Activated naive CD8-positive, alpha-beta T cell treated with anti-CD3 and anti-CD28 coated beads, Interleukin-2, amount 50 U/mL, for 24 hours (primary cell): ENCODE data around the gene MAP3K19.
A peak's percentile ranks its signal among the peaks of the same experiment; 100 is the strongest.

Experiments used
- ATAC-seq: fragments of 150-1000 bp; cut with Tn5 transposase; one replicate; pipeline ENCODE4 v1.10.0; 2021
- DNase-seq: peaks from one replicate; pipeline ENCODE4 v3.0.0; 2021
- H3K27ac Mint-ChIP-seq: one replicate; pipeline ENCODE4 v1.8.0; 2021; ENCODE audit warnings: mild to moderate bottlenecking, mixed read lengths
- H3K27me3 Mint-ChIP-seq: one replicate; pipeline ENCODE4 v1.8.0; 2021; ENCODE audit warnings: mixed read lengths
- H3K36me3 Mint-ChIP-seq: one replicate; pipeline ENCODE4 v1.8.0; 2021; ENCODE audit warnings: low read depth, mixed read lengths
- H3K4me1 Mint-ChIP-seq: one replicate; pipeline ENCODE4 v1.8.0; 2021; ENCODE audit warnings: mixed read lengths
- H3K4me3 Mint-ChIP-seq: one replicate; pipeline ENCODE4 v1.8.0; 2021; ENCODE audit warnings: mild to moderate bottlenecking, moderate library complexity, mixed read lengths
- H3K9me3 Mint-ChIP-seq: one replicate; pipeline ENCODE4 v1.8.0; 2021; ENCODE audit warnings: mixed read lengths

MAP3K19 gene

GRCh38 chr2:135023886-135024485 lies 23.3 kb downstream of the MAP3K19 start:
- Mint-ChIP-seq H3K4me3 (no peak overlapping the region), H3K36me3 (no peaks in the 10 kb centered on the region), H3K27me3 (peaks cover 3% of the 10 kb centered on the region), H3K27ac (peak overlapping the region; percentile 33), H3K4me1 (peaks cover 22% of the 10 kb centered on the region), H3K9me3 (peaks cover 9% of the 10 kb centered on the region)
- peak; percentile 80 for ATAC-seq
- DNase-seq: no peak

- Mint-ChIP-seq H3K27me3 (no peaks in the 10 kb centered on the region), H3K27ac (peak overlapping the region; percentile 33), H3K36me3 (no peaks in the 10 kb centered on the region), H3K9me3 (peaks cover 9% of the 10 kb centered on the region), H3K4me1 (peaks cover 22% of the 10 kb centered on the region), H3K4me3 (no peak overlapping the region)
- ATAC-seq (peak; percentile 52), DNase-seq (no peak)
Observed at GRCh38 chr2:135022952-135023880, 24.0 kb downstream of the MAP3K19 start.

- Mint-ChIP-seq H3K36me3 (no peaks in the 10 kb centered on the region), H3K4me1 (peaks cover 22% of the 10 kb centered on the region), H3K4me3 (no peak overlapping the region), H3K9me3 (peaks cover 9% of the 10 kb centered on the region), H3K27ac (no peak overlapping the region), H3K27me3 (peaks cover 3% of the 10 kb centered on the region)
- ATAC-seq: no peak
- DNase-seq: no peak
Observed at GRCh38 chr2:135021618-135022017, 25.6 kb downstream of the MAP3K19 start.

- Mint-ChIP-seq H3K9me3 (no peaks in the 10 kb centered on the region), H3K4me3 (no peak overlapping the region), H3K36me3 (no peaks in the 10 kb centered on the region), H3K27ac (no peak overlapping the region), H3K27me3 (peaks cover 9% of the 10 kb centered on the region), H3K4me1 (no peaks in the 10 kb centered on the region)
- DNase-seq (no peak), ATAC-seq (no peak)
Observed at GRCh38 chr2:135011633-135012032, 35.6 kb downstream of the MAP3K19 start.

- Mint-ChIP-seq H3K4me1 (no peaks in the 10 kb centered on the region), H3K4me3 (no peak overlapping the region), H3K36me3 (no peaks in the 10 kb centered on the region), H3K27me3 (peaks cover 14% of the 10 kb centered on the region), H3K27ac (no peak overlapping the region), H3K9me3 (no peaks in the 10 kb centered on the region)
- no peak for ATAC-seq
- no peak for DNase-seq
Observed at GRCh38 chr2:135010200-135010942, 36.9 kb downstream of the MAP3K19 start.

GRCh38 chr2:135009339-135009738 lies 37.9 kb downstream of the MAP3K19 start:
- peaks cover 1% of the 10 kb centered on the region for H3K4me1 Mint-ChIP-seq
- DNase-seq (no peak), ATAC-seq (no peak)
- H3K9me3 Mint-ChIP-seq: no peaks in the 10 kb centered on the region
- H3K4me3 Mint-ChIP-seq: no peak overlapping the region
- H3K27me3 Mint-ChIP-seq: peaks cover 23% of the 10 kb centered on the region
- no peak overlapping the region for H3K27ac Mint-ChIP-seq
- H3K36me3 Mint-ChIP-seq: no peaks in the 10 kb centered on the region

GRCh38 chr2:135005753-135006152 lies 41.5 kb downstream of the MAP3K19 start:
- DNase-seq (no peak), ATAC-seq (no peak)
- H3K27ac Mint-ChIP-seq: no peak overlapping the region
- peaks cover 4% of the 10 kb centered on the region for H3K4me1 Mint-ChIP-seq
- H3K4me3 Mint-ChIP-seq: no peak overlapping the region
- no peaks in the 10 kb centered on the region for H3K36me3 Mint-ChIP-seq
- no peaks in the 10 kb centered on the region for H3K9me3 Mint-ChIP-seq
- H3K27me3 Mint-ChIP-seq: peaks cover 24% of the 10 kb centered on the region

GRCh38 chr2:135004005-135004746 lies 43.1 kb downstream of the MAP3K19 start:
- H3K27ac Mint-ChIP-seq: no peak overlapping the region
- no peaks in the 10 kb centered on the region for H3K36me3 Mint-ChIP-seq
- peaks cover 21% of the 10 kb centered on the region for H3K27me3 Mint-ChIP-seq
- H3K4me1 Mint-ChIP-seq: peaks cover 4% of the 10 kb centered on the region
- no peaks in the 10 kb centered on the region for H3K9me3 Mint-ChIP-seq
- ATAC-seq (peak; percentile 96), DNase-seq (peak; percentile 78)
- H3K4me3 Mint-ChIP-seq: no peak overlapping the region

GRCh38 chr2:135002836-135003235 lies 44.4 kb downstream of the MAP3K19 start:
- no peak for ATAC-seq
- H3K4me3 Mint-ChIP-seq: no peak overlapping the region

GRCh38 chr2:134999521-134999920 lies 47.7 kb downstream of the MAP3K19 start:
- Mint-ChIP-seq H3K4me3 (no peak overlapping the region), H3K9me3 (no peaks in the 10 kb centered on the region), H3K27ac (no peak overlapping the region), H3K27me3 (peaks cover 3% of the 10 kb centered on the region), H3K36me3 (no peaks in the 10 kb centered on the region), H3K4me1 (peaks cover 4% of the 10 kb centered on the region)
- DNase-seq (no peak), ATAC-seq (no peak)

More at GRCh38 chr2:135002836-135003235, 44.4 kb downstream of the MAP3K19 start:
- no peak overlapping the region for H3K27ac Mint-ChIP-seq
- peaks cover 4% of the 10 kb centered on the region for H3K4me1 Mint-ChIP-seq
- H3K27me3 Mint-ChIP-seq: peaks cover 19% of the 10 kb centered on the region
- H3K9me3 Mint-ChIP-seq: no peaks in the 10 kb centered on the region
- no peak for DNase-seq
- H3K36me3 Mint-ChIP-seq: no peaks in the 10 kb centered on the region

- H3K9me3 Mint-ChIP-seq: peaks cover 3% of the 10 kb centered on the region
- no peak overlapping the region for H3K27ac Mint-ChIP-seq
- no peaks in the 10 kb centered on the region for H3K36me3 Mint-ChIP-seq
- no peak for ATAC-seq
- H3K4me1 Mint-ChIP-seq: no peaks in the 10 kb centered on the region
- no peaks in the 10 kb centered on the region for H3K27me3 Mint-ChIP-seq
- DNase-seq: no peak
- no peak overlapping the region for H3K4me3 Mint-ChIP-seq
Observed at GRCh38 chr2:134988994-134989605, 58.1 kb downstream of the MAP3K19 start.

- H3K36me3 Mint-ChIP-seq: no peaks in the 10 kb centered on the region
- no peak overlapping the region for H3K27ac Mint-ChIP-seq
- H3K4me3 Mint-ChIP-seq: no peak overlapping the region
- H3K9me3 Mint-ChIP-seq: peaks cover 5% of the 10 kb centered on the region
- H3K27me3 Mint-ChIP-seq: no peaks in the 10 kb centered on the region
- ATAC-seq (no peak), DNase-seq (no peak)
- H3K4me1 Mint-ChIP-seq: no peaks in the 10 kb centered on the region
Observed at GRCh38 chr2:134985061-134985460, 62.2 kb downstream of the MAP3K19 start.

GRCh38 chr2:134982603-134983002 lies 64.6 kb downstream of the MAP3K19 start:
- no peaks in the 10 kb centered on the region for H3K36me3 Mint-ChIP-seq
- ATAC-seq (no peak), DNase-seq (no peak)
- no peak overlapping the region for H3K4me3 Mint-ChIP-seq
- H3K9me3 Mint-ChIP-seq: peaks cover 5% of the 10 kb centered on the region
- no peaks in the 10 kb centered on the region for H3K4me1 Mint-ChIP-seq
- H3K27ac Mint-ChIP-seq: no peak overlapping the region
- no peaks in the 10 kb centered on the region for H3K27me3 Mint-ChIP-seq

- Mint-ChIP-seq H3K27me3 (no peaks in the 10 kb centered on the region), H3K9me3 (peaks cover 8% of the 10 kb centered on the region), H3K36me3 (no peaks in the 10 kb centered on the region), H3K4me1 (no peaks in the 10 kb centered on the region), H3K4me3 (no peak overlapping the region), H3K27ac (no peak overlapping the region)
- ATAC-seq: no peak
- no peak for DNase-seq
Observed at GRCh38 chr2:134980639-134981038, 66.6 kb downstream of the MAP3K19 start.
